ENCODE results near the gene TRMT11.

The TRMT11 gene

DNA sequence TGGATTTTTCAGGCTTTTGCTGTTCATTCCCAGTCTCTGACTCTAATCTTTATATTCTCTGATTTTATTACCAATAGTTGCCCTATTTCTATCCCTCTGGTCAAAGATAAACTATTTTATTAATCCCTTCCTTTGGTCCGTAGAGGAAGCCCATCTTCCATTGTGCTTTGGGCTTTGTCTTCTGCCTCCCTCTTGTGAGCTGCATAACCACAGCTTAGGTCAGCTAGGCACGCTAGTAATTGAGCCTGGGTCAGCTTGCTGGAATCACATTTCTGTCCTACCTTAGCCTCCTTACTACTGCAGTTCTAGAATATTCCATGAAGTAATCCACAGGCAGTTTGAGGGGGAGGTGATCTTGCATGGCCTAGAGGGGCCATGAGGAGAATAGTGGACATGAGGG lies 49.4 kb downstream of the TRMT11 start:
- Histone ChIP-seq H3K4me1 (ENCODE audit: insufficient read depth, low read length, severe bottlenecking) (no peaks in the 10 kb centered on the region), H4K20me1 (ENCODE audit: insufficient read depth, low read length) (no peaks in the 10 kb centered on the region), H3K27me3 (ENCODE audit: insufficient read depth, low read length) (no peaks in the 10 kb centered on the region), H3K9ac (ENCODE audit: low read length) (no peak overlapping the region), H3K79me2 (ENCODE audit: insufficient read depth, low read length) (no peaks in the 10 kb centered on the region), H2AFZ (ENCODE audit: low read length) (no peak overlapping the region), H3K9me2 (ENCODE audit: low read depth, low read length) (no peaks in the 10 kb centered on the region), H3K27ac (ENCODE audit: low read depth, low read length, poor library complexity, severe bottlenecking) (no peak overlapping the region), H3F3A (ENCODE audit: insufficient read depth, low read length) (no peaks in the 10 kb centered on the region), H3K9me3 (ENCODE audit: low read length) (no peaks in the 10 kb centered on the region), H3K36me3 (ENCODE audit: insufficient read depth, low read length) (peaks cover 64% of the 10 kb centered on the region), H3K4me2 (ENCODE audit: low read length) (no peak overlapping the region), H3K4me3 (ENCODE audit: low read depth, low read length, poor library complexity, severe bottlenecking) (no peak overlapping the region)
- TF ChIP-seq EZH2 (IDR thresholded peaks at IDR 0.05; ENCODE audit: borderline replicate concordance, low read length): no peak
- TF ChIP-seq, protein P1, sequence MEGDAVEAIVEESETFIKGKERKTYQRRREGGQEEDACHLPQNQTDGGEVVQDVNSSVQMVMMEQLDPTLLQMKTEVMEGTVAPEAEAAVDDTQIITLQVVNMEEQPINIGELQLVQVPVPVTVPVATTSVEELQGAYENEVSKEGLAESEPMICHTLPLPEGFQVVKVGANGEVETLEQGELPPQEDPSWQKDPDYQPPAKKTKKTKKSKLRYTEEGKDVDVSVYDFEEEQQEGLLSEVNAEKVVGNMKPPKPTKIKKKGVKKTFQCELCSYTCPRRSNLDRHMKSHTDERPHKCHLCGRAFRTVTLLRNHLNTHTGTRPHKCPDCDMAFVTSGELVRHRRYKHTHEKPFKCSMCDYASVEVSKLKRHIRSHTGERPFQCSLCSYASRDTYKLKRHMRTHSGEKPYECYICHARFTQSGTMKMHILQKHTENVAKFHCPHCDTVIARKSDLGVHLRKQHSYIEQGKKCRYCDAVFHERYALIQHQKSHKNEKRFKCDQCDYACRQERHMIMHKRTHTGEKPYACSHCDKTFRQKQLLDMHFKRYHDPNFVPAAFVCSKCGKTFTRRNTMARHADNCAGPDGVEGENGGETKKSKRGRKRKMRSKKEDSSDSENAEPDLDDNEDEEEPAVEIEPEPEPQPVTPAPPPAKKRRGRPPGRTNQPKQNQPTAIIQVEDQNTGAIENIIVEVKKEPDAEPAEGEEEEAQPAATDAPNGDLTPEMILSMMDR (IDR thresholded peaks at IDR 0.05; ENCODE audit: low read length): no peak

DNA sequence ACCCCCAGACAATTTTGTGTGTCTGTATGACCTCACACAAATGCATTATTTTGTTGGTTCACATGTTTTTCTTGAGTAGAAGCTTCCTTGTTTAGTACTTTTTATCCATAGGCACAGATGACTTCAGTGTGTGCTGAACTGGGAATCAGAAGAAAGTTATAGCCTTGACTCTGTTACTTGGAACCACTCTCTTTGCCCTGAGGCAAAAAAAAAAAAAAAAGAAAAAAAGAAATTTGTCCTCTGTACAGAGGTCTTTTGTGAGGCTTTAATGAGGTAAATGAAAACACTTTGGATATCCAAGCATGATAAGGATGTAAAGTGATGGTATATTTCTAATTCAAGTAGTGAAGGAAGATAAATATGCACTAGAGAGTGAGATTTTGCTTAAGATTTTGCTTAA lies 51.9 kb downstream of the TRMT11 start:
- no peak for TF ChIP-seq EZH2 (IDR thresholded peaks at IDR 0.05; ENCODE audit: borderline replicate concordance, low read length)
- TF ChIP-seq, protein P1 (IDR thresholded peaks at IDR 0.05; ENCODE audit: low read length): no peak
- no peak overlapping the region for H3K9ac ChIP-seq (ENCODE audit: low read length)
- H3K4me3 ChIP-seq (ENCODE audit: low read depth, low read length, poor library complexity, severe bottlenecking): no peak overlapping the region
- no peaks in the 10 kb centered on the region for H4K20me1 ChIP-seq (ENCODE audit: insufficient read depth, low read length)
- H3K9me2 ChIP-seq (ENCODE audit: low read depth, low read length): no peaks in the 10 kb centered on the region
- no peaks in the 10 kb centered on the region for H3K79me2 ChIP-seq (ENCODE audit: insufficient read depth, low read length)
- no peak overlapping the region for H3K27ac ChIP-seq (ENCODE audit: low read depth, low read length, poor library complexity, severe bottlenecking)
- H3K27me3 ChIP-seq (ENCODE audit: insufficient read depth, low read length): no peaks in the 10 kb centered on the region
- no peaks in the 10 kb centered on the region for H3K4me1 ChIP-seq (ENCODE audit: insufficient read depth, low read length, severe bottlenecking)
- H3K9me3 ChIP-seq (ENCODE audit: low read length): no peaks in the 10 kb centered on the region
- no peaks in the 10 kb centered on the region for H3F3A ChIP-seq (ENCODE audit: insufficient read depth, low read length)
- peaks cover 77% of the 10 kb centered on the region for H3K36me3 ChIP-seq (ENCODE audit: insufficient read depth, low read length)
- H3K4me2 ChIP-seq (ENCODE audit: low read length): no peak overlapping the region
- H2AFZ ChIP-seq (ENCODE audit: low read length): no peak overlapping the region

DNA sequence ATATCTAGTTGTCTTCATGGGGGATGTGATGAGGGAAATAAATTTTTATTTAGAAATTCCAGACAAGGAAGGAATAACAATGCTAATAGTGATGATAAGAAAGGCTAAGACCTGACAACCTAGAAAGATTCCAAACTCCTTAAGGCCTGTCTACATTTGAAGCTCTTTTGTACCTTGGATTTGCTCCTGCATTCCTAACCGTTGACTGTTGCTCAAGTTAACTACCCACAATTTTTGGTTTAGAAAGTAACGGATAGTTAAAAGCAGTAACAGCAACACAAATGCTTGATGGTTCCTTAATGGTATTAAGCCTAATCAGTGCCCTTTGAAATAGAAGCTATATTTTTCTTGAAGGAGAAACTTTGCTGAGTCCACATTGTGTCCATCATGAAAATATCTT lies 52.9 kb downstream of the TRMT11 start:
- no peaks in the 10 kb centered on the region for H3F3A ChIP-seq (ENCODE audit: insufficient read depth, low read length)
- no peaks in the 10 kb centered on the region for H4K20me1 ChIP-seq (ENCODE audit: insufficient read depth, low read length)
- no peak overlapping the region for H3K9ac ChIP-seq (ENCODE audit: low read length)
- H3K9me3 ChIP-seq (ENCODE audit: low read length): no peaks in the 10 kb centered on the region
- no peaks in the 10 kb centered on the region for H3K4me1 ChIP-seq (ENCODE audit: insufficient read depth, low read length, severe bottlenecking)
- peaks cover 71% of the 10 kb centered on the region for H3K36me3 ChIP-seq (ENCODE audit: insufficient read depth, low read length)
- TF ChIP-seq, protein P1 (IDR thresholded peaks at IDR 0.05; ENCODE audit: low read length): no peak
- TF ChIP-seq EZH2 (IDR thresholded peaks at IDR 0.05; ENCODE audit: borderline replicate concordance, low read length): no peak
- H3K79me2 ChIP-seq (ENCODE audit: insufficient read depth, low read length): no peaks in the 10 kb centered on the region
- H3K9me2 ChIP-seq (ENCODE audit: low read depth, low read length): no peaks in the 10 kb centered on the region
- no peak overlapping the region for H3K27ac ChIP-seq (ENCODE audit: low read depth, low read length, poor library complexity, severe bottlenecking)
- H2AFZ ChIP-seq (ENCODE audit: low read length): no peak overlapping the region
- no peak overlapping the region for H3K4me2 ChIP-seq (ENCODE audit: low read length)
- no peaks in the 10 kb centered on the region for H3K27me3 ChIP-seq (ENCODE audit: insufficient read depth, low read length)
- no peak overlapping the region for H3K4me3 ChIP-seq (ENCODE audit: low read depth, low read length, poor library complexity, severe bottlenecking)
